Right atrium auricular region (tissue), 2 donors: ENCODE data around the gene C2orf76. TPM values are rescaled to one million over a fixed set of nuclear protein-coding genes. Genes with fewer than 3 reads are reported as not detected.

Experiments
- DNase-seq: peaks from one replicate; pipeline ENCODE4 v3.0.0-alpha.2; 2019; ENCODE audit warnings: low spot score
- H3K27ac ChIP-seq, 2 donors: fragments of 200-600 bp; sonication (generic); 1 replicate in 1 of 2; 2 replicates in 1 of 2; pipeline ENCODE4 v1.5.1; 2016 to 2019
- H3K27me3 ChIP-seq, 2 donors: fragments of 200-600 bp; sonication (generic); one replicate each; pipeline versions ENCODE4 v1.5.1 to v1.6.0; 2017 to 2019
- H3K36me3 ChIP-seq: fragments of 200-600 bp; sonication (generic); one replicate; pipeline ENCODE4 v1.5.1; 2016
- H3K4me1 ChIP-seq, 2 donors: fragments of 200-600 bp; sonication (generic); one replicate each; pipeline versions ENCODE4 v1.5.1 to v1.6.0; 2017 to 2019
- H3K4me3 ChIP-seq, 2 donors: fragments of 200-600 bp; sonication (generic); 1 replicate in 1 of 2; 2 replicates in 1 of 2; pipeline ENCODE4 v1.5.1; 2017 to 2019; ENCODE audit warnings: mild to moderate bottlenecking in 1 of 2, moderate library complexity in 1 of 2
- H3K9me3 ChIP-seq, 2 donors: fragments of 200-600 bp; sonication (generic); one replicate each; pipeline ENCODE4 v1.5.1; 2019
- CTCF ChIP-seq, 2 donors: fragments of 200-600 bp; sonication (generic); IDR thresholded peaks; one replicate each; pipeline ENCODE4 v1.5.1; 2019; ENCODE audit warnings: antibody characterized with exemption in 2 of 2
- total RNA-seq, 2 donors: library from RNA; depleted of rRNA; stranded (reverse); fragments of >200 nt; gene quantifications; one replicate each; pipeline ENCODE4 v1.1.0, GENCODE V29; 2016

C2orf76 gene
- total RNA-seq, 2 donors from 2014 or later, result 8.1 to 11.1 TPM

GRCh38 chr2:119290859-119291587 is 75.6 kb downstream of the C2orf76 start:
- DNase-seq, result peak; percentile 81
- Histone ChIP-seq H3K4me3 (no peak overlapping the region), H3K27me3 (no peaks in the 10 kb centered on the region), H3K27ac (no peak overlapping the region), H3K9me3 (no peaks in the 10 kb centered on the region), H3K36me3 (no peaks in the 10 kb centered on the region), H3K4me1 (peaks cover 0 to 9% of the 10 kb centered on the region in 2 donors)
- TF ChIP-seq CTCF (IDR thresholded peaks at IDR 0.05), result peak; percentile 74 to 87

DNA sequence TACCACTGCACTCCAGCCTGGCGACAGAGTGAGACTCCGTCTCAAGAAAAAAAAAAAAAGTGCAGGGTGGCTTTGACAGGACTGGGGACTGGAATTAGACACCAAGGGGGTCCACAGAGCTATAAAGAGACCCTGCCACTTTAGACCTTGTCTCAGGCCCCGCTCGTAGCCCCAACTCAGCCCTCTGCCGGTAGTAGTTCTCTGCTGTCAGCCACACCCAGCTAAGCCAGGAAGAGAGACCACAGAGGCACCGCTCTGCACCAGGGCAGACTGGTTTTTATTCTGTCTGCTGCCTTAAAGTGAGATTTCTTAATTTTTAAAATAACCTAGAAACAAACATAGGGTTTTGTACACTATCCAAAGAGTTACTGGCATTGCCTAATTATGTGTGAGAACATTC is 77.0 kb downstream of the C2orf76 start:
- peaks cover 0 to 9% of the 10 kb centered on the region in 2 donors for H3K4me1 ChIP-seq
- H3K4me3 ChIP-seq, result no peak overlapping the region
- no peaks in the 10 kb centered on the region for H3K27me3 ChIP-seq
- no peaks in the 10 kb centered on the region for H3K36me3 ChIP-seq
- no peaks in the 10 kb centered on the region for H3K9me3 ChIP-seq
- no peak for DNase-seq
- TF ChIP-seq CTCF (IDR thresholded peaks at IDR 0.05), result no peak
- no peak overlapping the region for H3K27ac ChIP-seq

DNA sequence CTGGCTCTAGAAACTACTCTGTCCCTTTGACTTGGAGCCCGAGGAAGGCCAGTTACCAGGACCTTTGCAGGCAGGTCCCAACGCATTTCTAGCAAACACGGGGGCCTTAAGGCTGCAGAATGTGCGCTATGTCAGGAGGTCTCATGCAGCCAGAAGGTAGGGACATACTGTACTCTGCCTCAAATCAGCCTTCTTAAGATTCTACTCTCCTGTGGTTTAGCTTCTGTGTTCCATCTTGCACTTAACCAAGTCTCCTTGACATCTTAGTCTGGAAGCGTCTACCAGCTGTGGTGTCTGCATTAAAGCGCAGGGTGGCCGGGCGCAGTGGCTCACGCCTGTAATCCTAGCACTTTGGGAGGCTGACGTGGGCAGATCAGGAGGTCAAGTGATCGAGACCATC is 77.5 kb downstream of the C2orf76 start:
- no peaks in the 10 kb centered on the region for H3K36me3 ChIP-seq
- TF ChIP-seq CTCF (IDR thresholded peaks at IDR 0.05), result no peak
- peaks cover 0 to 7% of the 10 kb centered on the region in 2 donors for H3K4me1 ChIP-seq
- no peak for DNase-seq
- H3K27ac ChIP-seq, result no peak overlapping the region
- H3K27me3 ChIP-seq, result no peaks in the 10 kb centered on the region
- no peak overlapping the region for H3K4me3 ChIP-seq
- no peaks in the 10 kb centered on the region for H3K9me3 ChIP-seq

- DNase-seq, result no peak
- no peak overlapping the region for H3K4me3 ChIP-seq
- H3K36me3 ChIP-seq, result no peaks in the 10 kb centered on the region
- H3K4me1 ChIP-seq, result peaks cover 0 to 2% of the 10 kb centered on the region in 2 donors
- H3K27me3 ChIP-seq, result no peaks in the 10 kb centered on the region
- H3K9me3 ChIP-seq, result no peaks in the 10 kb centered on the region
- TF ChIP-seq CTCF (IDR thresholded peaks at IDR 0.05), result no peak
- H3K27ac ChIP-seq, result no peak overlapping the region
These were observed 78.1 kb downstream of the C2orf76 start for GRCh38 chr2:119288576-119288975.

DNA sequence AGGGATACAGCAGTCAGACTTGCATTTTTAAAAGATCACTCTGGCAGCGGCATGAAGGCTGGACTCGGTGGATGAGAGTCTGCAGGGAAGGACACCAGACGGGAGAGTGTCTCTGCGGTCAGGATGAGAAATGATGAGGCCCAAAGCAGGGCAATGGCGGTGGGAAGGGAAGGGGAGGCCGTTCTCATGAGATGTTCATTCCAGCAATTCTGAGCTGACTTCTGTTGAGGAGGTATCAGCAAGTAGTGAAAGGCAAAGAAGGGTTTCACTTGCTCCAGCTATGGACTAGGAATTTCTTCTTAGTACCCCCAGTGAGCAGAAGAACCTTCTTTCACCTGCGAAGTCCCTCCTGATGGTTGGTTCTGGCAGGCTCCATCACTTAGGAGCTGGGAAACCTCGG is 80.0 kb downstream of the C2orf76 start:
- TF ChIP-seq CTCF (IDR thresholded peaks at IDR 0.05), result no peak
- DNase-seq, result no peak

GRCh38 chr2:119283873-119284331 is 82.7 kb downstream of the C2orf76 start:
- H3K27ac ChIP-seq, result peak overlapping the region; percentile 31 to 37
- H3K27me3 ChIP-seq, result no peaks in the 10 kb centered on the region
- peak; percentile 85 for DNase-seq
- H3K4me3 ChIP-seq, result no peak overlapping the region
- H3K4me1 ChIP-seq, result peaks cover 0 to 12% of the 10 kb centered on the region in 2 donors
- no peaks in the 10 kb centered on the region for H3K36me3 ChIP-seq
- no peaks in the 10 kb centered on the region for H3K9me3 ChIP-seq
- TF ChIP-seq CTCF (IDR thresholded peaks at IDR 0.05), result no peak

More for the DNA sequence above, 80.0 kb downstream of the C2orf76 start:
- no peaks in the 10 kb centered on the region for H3K36me3 ChIP-seq
- no peaks in the 10 kb centered on the region for H3K27me3 ChIP-seq
- H3K4me3 ChIP-seq, result no peak overlapping the region
- H3K9me3 ChIP-seq, result no peaks in the 10 kb centered on the region
- H3K4me1 ChIP-seq, result peaks cover 0 to 12% of the 10 kb centered on the region in 2 donors
- H3K27ac ChIP-seq, result no peak overlapping the region
